GM12875 (cell line): Measurements from ENCODE around the gene ZBTB46.
"Not testable (repeated sequence)": the region's sequence is repeated elsewhere in the genome, so short reads cannot be mapped to it uniquely, and the experiment has no call there.

Experiments used
- H3K4me3 ChIP-seq: one replicate; pipeline ENCODE4 v1.5.1; 2011; ENCODE audit warnings: low read depth, low read length, control low read depth
- TF ChIP-seq, protein P1 (sequence below): IDR thresholded peaks from 2 replicates; pipeline ENCODE4 v1.5.1; 2011; ENCODE audit warnings: low read depth, mild to moderate bottlenecking, control low read depth, inconsistent platforms, low read length, moderate library complexity, borderline replicate concordance; ENCODE audit not compliant: insufficient read depth

Gene ZBTB46

DNA sequence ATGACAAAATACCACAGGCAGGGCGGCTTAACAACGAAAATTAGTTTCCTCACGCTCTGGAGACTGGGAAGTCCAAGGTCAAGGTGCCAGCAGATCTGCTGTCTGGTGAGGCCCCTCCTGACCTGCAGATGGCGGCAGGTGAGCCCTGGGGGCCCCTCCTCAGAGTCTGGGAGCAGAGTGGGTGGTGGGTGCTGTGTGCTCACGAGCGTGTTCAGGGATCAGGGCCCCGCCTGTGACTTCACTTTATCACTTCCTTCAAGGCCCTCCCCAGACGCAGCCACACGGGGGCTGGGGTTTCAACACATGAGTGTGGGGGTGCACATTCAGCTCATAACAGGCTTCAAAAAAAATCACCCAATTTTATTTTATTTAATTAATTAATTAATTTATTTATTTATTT lies 52.2 kb downstream of the ZBTB46 start:
- H3K4me3 ChIP-seq = no peak overlapping the region
- TF ChIP-seq, protein P1, sequence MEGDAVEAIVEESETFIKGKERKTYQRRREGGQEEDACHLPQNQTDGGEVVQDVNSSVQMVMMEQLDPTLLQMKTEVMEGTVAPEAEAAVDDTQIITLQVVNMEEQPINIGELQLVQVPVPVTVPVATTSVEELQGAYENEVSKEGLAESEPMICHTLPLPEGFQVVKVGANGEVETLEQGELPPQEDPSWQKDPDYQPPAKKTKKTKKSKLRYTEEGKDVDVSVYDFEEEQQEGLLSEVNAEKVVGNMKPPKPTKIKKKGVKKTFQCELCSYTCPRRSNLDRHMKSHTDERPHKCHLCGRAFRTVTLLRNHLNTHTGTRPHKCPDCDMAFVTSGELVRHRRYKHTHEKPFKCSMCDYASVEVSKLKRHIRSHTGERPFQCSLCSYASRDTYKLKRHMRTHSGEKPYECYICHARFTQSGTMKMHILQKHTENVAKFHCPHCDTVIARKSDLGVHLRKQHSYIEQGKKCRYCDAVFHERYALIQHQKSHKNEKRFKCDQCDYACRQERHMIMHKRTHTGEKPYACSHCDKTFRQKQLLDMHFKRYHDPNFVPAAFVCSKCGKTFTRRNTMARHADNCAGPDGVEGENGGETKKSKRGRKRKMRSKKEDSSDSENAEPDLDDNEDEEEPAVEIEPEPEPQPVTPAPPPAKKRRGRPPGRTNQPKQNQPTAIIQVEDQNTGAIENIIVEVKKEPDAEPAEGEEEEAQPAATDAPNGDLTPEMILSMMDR = no peak

DNA sequence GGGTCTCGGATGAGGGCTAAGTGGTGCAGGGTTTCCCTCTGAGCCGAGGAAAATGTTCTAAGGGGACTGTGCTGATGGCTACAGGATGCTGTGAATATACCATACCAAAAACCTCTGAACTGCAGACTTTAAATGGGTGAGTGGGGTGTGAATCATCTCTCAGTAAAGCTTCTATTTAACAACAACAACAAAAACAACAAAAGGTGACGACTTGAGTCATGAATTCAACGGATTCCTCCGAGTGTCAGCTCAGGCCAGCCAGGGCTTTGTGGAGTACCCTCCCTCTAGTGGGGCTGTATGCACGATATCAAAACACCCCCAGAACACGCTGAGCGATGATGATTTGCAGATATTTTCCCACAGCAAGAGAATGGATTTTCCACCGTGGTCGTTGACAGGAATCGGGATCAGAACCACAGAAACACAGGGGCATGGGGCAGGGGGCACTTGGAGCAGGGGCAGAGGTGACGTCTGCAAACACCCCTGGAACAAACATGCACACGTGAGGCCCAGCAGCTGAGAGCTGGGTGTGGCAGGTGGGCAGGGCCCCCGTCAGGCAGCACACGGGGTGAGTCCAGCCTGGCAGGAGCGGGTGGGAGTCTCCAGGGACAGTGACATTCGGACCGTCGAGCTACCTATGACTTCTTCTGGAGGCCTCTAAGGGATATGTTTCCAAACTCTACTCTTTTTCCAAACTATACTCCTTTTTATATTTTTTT lies 52.9 kb downstream of the ZBTB46 start:
- TF ChIP-seq, protein P1 = no peak
- H3K4me3 ChIP-seq = no peak overlapping the region

DNA sequence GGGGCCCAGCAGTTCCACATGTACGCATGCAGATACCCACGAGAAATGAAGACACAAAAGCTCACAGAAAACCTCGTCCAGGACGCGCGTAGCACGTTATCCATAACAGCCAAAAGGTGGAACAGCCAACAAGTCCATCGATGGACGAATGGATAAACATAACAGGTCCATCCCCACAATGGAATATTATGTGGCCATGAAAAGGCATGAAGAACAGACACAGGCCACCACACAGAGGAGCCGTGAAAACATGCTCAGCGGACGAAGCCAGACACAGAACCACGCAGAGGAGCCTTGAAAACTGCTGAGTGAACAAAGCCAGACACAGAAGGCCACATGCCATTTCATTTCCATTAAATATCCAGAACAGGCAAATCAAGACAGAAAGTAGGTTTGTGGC lies 53.5 kb downstream of the ZBTB46 start:
- TF ChIP-seq, protein P1 = no peak
- H3K4me3 ChIP-seq = no peak overlapping the region

DNA sequence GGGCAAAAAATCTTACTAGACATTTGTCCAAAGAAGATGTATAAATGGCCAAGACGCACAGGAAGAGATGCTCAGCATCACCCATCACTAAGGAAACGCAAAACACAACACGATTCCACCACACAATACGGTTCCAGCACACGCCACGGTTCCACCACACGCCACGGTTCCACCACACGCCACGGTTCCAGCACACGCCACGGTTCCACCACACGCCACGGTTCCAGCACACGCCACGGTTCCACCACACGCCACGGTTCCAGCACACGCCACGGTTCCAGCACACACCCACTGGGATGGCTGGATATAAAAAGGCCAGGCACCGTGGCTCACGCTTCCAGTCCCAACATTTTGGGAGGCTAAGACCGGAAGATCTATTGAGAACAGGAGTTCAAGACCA lies 54.2 kb downstream of the ZBTB46 start:
- H3K4me3 ChIP-seq = not testable (repeated sequence)

DNA sequence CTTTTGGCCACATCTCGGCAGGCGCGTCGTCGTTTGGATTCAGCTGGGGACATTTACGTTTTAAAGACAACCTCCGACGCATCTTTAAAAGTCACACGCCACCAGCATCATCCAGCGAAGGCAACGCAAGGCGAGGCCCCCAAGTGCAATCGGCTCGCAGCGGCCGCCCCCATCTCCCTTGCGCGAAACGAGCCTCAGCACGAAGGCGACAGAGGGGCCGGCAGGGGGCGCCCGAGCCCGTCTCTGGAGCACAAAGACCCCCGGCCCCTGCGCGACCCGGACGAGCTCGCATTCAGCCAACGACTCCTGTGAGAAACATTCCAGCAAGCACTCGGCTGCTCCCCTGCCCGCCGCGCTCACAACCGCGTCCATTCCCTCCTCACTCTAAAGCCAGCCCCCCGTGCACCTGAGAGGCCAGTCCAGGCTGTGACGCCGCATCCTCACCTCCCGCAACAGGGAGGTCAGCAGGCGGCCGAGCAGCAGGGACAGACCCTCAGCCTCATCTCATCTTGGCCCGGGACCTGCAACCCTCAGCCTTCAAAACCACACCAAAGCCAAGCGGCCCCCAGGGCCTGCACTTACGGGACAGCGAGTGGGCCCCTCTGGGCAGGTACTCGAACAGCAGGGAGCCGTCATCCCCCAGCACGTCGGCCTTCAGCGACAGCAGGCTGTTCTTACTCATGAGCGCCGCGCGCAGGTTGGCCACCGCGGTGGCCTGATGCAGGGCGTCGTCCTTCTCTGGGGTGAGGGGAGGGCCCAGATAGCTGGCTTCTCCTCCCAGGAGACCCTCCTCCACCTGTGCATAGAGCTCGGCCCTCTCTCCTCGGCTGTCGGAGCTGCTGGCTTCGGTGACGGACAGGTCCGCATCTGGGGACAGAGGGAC lies 55.7 kb downstream of the ZBTB46 start:
- TF ChIP-seq, protein P1 = 0 out of 2 replicates have a peak, but pooled peaks have one; percentile 36
- no peak overlapping the region for H3K4me3 ChIP-seq

DNA sequence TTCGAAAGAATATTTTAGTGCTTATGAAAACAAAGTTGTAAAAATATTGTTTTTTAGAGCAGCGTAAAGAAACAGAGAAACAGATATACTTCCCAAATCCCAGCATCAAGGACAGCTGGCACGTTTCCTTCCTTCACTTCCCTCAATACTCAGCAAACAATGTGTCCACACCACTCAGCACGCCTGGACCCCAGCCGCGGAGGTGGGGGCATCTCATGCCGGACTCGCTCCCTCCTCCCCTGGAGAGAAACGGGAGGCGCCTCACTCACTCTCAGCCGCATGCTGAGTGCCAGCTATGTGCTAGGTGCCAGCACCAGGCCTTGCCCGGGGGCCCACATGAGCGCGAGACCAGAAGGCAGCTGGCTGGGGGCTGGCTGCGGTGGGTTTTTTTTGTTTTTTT lies 56.8 kb downstream of the ZBTB46 start:
- H3K4me3 ChIP-seq = no peak overlapping the region
- TF ChIP-seq, protein P1 = no peak

DNA sequence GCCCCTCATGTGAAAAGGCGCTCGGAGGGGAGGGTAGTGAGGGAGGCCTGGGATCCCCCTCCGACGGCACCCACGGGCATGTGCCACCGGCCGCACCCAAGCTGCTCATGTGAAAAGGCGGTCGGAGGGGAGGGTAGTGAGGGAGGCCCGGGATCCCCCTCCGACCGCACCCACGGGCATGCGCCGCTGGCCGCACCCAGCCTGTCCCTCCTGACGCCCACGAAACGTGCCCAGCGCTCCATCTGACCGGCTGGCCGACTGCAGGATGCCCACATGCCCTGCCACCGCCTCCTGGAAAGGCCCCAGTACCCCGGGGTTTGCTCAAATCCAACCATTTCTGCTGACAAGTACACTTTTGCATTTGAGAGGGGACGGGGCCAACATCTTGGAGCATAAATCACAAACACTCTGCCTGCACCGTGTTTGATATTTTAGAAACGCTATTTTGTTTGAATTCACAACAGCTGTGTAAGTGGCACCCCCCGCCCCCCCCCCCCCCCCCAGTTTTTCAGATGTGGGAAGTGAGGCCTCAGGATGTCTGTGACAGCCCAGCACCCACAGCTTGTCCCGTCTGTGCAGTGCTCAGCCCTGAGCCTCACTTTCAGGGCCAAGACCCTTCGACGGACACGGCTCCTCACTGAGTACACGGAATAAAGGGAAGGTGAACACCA lies 57.4 kb downstream of the ZBTB46 start:
- no peak overlapping the region for H3K4me3 ChIP-seq
- TF ChIP-seq, protein P1 = no peak
